Measurements from ENCODE around the gene ACOXL. TPM values are rescaled to one million over a fixed set of nuclear protein-coding genes. Genes with fewer than 3 reads are reported as not detected.

Gene ACOXL
- total and polyA plus RNA-seq, 2 of the 8 experiments (the other 6 are each of a cell fraction or from before 2014, with no cell fraction given), result 11.4 to 20.6 TPM

DNA sequence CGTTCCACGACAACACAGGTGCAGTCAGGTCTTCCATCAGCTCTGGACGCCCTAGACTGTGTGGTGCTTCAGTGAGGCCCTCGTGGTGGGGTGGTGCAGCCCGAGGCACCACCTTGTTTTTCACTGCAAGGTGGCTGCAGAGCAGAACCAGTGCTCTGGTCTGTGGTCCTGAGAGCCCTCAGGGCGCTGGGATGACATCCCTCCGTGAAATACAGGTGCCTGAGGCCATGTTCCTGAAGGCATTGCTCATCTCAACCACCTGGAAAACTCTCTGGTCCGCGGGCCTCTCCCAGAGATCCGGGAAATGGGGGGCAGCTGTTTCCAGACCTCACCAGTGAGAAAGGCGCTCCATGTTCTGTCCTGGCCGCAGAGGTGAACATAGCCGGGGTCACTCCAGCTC is 119.2 kb downstream of the ACOXL start:
- ChIA-PET POLR2A (ENCODE audit: partially characterized antibody) (interaction anchor here (1.0 kb wide), 1 partner anchor 31 kb away, joined by 3 read pairs; no protein-coding TSS in a partner anchor), CTCF (ENCODE audit: partially characterized antibody) (interaction anchor here (0.6 to 6.4 kb wide), 10 partner anchors 10 to 219 kb away, joined by 3 to 58 read pairs (median 30); no protein-coding TSS in a partner anchor)
- no peak overlapping the region for H2AK5ac ChIP-seq (ENCODE audit: low read depth, low read length)
- H3K18ac ChIP-seq (ENCODE audit: extremely low read depth, low read length), result no peak overlapping the region
- no peak overlapping the region for H2BK20ac ChIP-seq (ENCODE audit: low read length)
- no peak overlapping the region for H3K4me3 ChIP-seq (ENCODE audit: extremely low read depth in 1 of 4, insufficient read depth in 2 of 4, low read depth in 3 of 4, low read length in 4 of 4)
- no peak overlapping the region for H2BK15ac ChIP-seq (ENCODE audit: low read length)
- DNase-seq (ENCODE audit: low read depth in 1 of 2, low spot score in 2 of 2), result no peak
- no peak overlapping the region for H3K4me2 ChIP-seq (ENCODE audit: insufficient read depth in 1 of 2, low read depth in 2 of 2, low read length in 2 of 2)
- no peak overlapping the region for H4K5ac ChIP-seq (ENCODE audit: insufficient read length, low read depth, low read length)
- no peak overlapping the region for H3K56ac ChIP-seq (replicated peaks; ENCODE audit: insufficient read length, low read depth, low read length)
- no peak overlapping the region for H3K27ac ChIP-seq (ENCODE audit: low read depth, low read length)
- WGBS, 2 experiments (ENCODE audit: extremely low coverage in 1 of 2, insufficient coverage in 1 of 2, insufficient read length in 1 of 2, insufficient replicate concordance in 2 of 2, low coverage in 1 of 2, low lambda C conversion rate in 2 of 2, missing lambda C conversion rate in 1 of 2), result 89% methylated on average over 13 of the region's 13 CpGs; no CpG with 5 or more reads in 1 of the 2 experiments
- H2BK12ac ChIP-seq (ENCODE audit: low read depth, low read length), result no peak overlapping the region; the same call in 1 of the 2 replicates
- H2BK120ac ChIP-seq (replicated peaks; ENCODE audit: low read depth, low read length), result no peak overlapping the region
- no peak overlapping the region for H3K23ac ChIP-seq (ENCODE audit: insufficient read length)
- no peak overlapping the region for H3K4ac ChIP-seq (replicated peaks; ENCODE audit: insufficient read length, low read depth, low read length)
- no peak overlapping the region for H2BK5ac ChIP-seq (ENCODE audit: low read depth, low read length)
- no peaks in the 10 kb centered on the region for H3K79me2 ChIP-seq (ENCODE audit: control insufficient read depth in 1 of 2, insufficient read depth in 2 of 2, low read length in 2 of 2)
- no peaks in the 10 kb centered on the region; the same call in 1 of the 2 replicates for H3K23me2 ChIP-seq (ENCODE audit: low read depth, low read length)
- H3K14ac ChIP-seq (ENCODE audit: insufficient read length), result no peak overlapping the region
- H4K20me1 ChIP-seq (replicated peaks in 1 of 2; ENCODE audit: control insufficient read depth in 1 of 2, insufficient read depth in 2 of 2, low read length in 2 of 2), result peaks cover 0 to 5% of the 10 kb centered on the region in 2 experiments
- H2AFZ ChIP-seq (ENCODE audit: low read length), result no peak overlapping the region
- H3K36me3 ChIP-seq (ENCODE audit: control insufficient read depth in 2 of 4, insufficient read depth in 4 of 4, low read length in 3 of 4), result no peaks in the 10 kb centered on the region; a peak in 2 of 8 replicates
- H4K8ac ChIP-seq (ENCODE audit: extremely low read depth, insufficient read depth, low read length), result no peak overlapping the region; the same call in 1 of the 2 replicates
- no peaks in the 10 kb centered on the region for H3K79me1 ChIP-seq (ENCODE audit: low read depth, low read length)
- H3K9ac ChIP-seq (replicated peaks in 1 of 4; ENCODE audit: extremely low read depth in 1 of 4, low read depth in 3 of 4, low read length in 3 of 4), result no peak overlapping the region
- H3K27me3 ChIP-seq (replicated peaks in 1 of 4; ENCODE audit: control insufficient read depth in 3 of 4, extremely low read depth in 1 of 4, insufficient read depth in 3 of 4, low read length in 3 of 4), result no peaks in the 10 kb centered on the region
- FAIRE-seq, result no peak
- TF ChIP-seq KDM4A (IDR thresholded peaks at IDR 0.05; ENCODE audit: low read depth, low read length, severe bottlenecking) (no peak), RFX5 (IDR thresholded peaks at IDR 0.05; ENCODE audit: borderline replicate concordance, low read depth, low read length) (no peak), SIX5 (IDR thresholded peaks at IDR 0.05; ENCODE audit: low read depth, low read length) (no peak), SRF (IDR thresholded peaks at IDR 0.05; ENCODE audit: low read depth, low read length) (no peak), TCF12 (IDR thresholded peaks at IDR 0.05; ENCODE audit: low read depth, low read length) (no peak), MAFK (IDR thresholded peaks at IDR 0.05; ENCODE audit: low read depth, low read length) (no peak), PHF8 (conservative IDR thresholded peaks at IDR 0.05; ENCODE audit: low read depth, low read length) (no peak), E2F6 (IDR thresholded peaks at IDR 0.05) (no peak)
- H3K9me3 ChIP-seq (ENCODE audit: insufficient read depth in 2 of 2, low read depth in 1 of 2, low read length in 1 of 2), result no peaks in the 10 kb centered on the region
- H3K4me1 ChIP-seq (replicated peaks in 1 of 4; ENCODE audit: control insufficient read depth in 3 of 4, insufficient read depth in 4 of 4, low read length in 3 of 4), result peaks cover 0 to 10% (median 3%) of the 10 kb centered on the region in 4 experiments; a peak in 5 of 7 replicates
- no peak overlapping the region for H4K91ac ChIP-seq (replicated peaks; ENCODE audit: insufficient read length, low read length)
